Astrocyte (in vitro differentiated cells and primary cell): ENCODE data around the gene RBM20. TPM values are rescaled to one million over a fixed set of nuclear protein-coding genes. Genes with fewer than 3 reads are reported as not detected.

Source experiments
- DNase-seq: peaks from one replicate; pipeline ENCODE4 v3.0.0-alpha.2; 2010; ENCODE audit warnings: low read depth
- FAIRE-seq: peaks from 2 replicates; lab custom pipeline; 2011; peaks lifted over from hg19 to GRCh38; lab: Jason Lieb, UNC
- H2AFZ ChIP-seq: 2 replicates; pipeline ENCODE4 v1.6.0; 2012; ENCODE audit warnings: low read depth, low read length, inconsistent platforms
- H3K27ac ChIP-seq: 2 replicates; pipeline ENCODE4 v1.5.1; 2011; ENCODE audit warnings: low read depth, low read length, inconsistent platforms
- H3K27me3 ChIP-seq: 2 replicates; pipeline ENCODE4 v1.6.0; 2011; ENCODE audit warnings: low read length, inconsistent platforms; ENCODE audit not compliant: insufficient read depth
- H3K36me3 ChIP-seq: 2 replicates; pipeline ENCODE4 v1.5.1; 2011; ENCODE audit warnings: low read length, inconsistent platforms; ENCODE audit not compliant: insufficient read depth
- H3K4me1 ChIP-seq: 2 replicates; pipeline ENCODE4 v1.5.1; 2011; ENCODE audit warnings: low read length, inconsistent platforms; ENCODE audit not compliant: insufficient read depth
- H3K4me2 ChIP-seq: 2 replicates; pipeline ENCODE4 v1.6.0; 2012; ENCODE audit warnings: low read length, inconsistent platforms
- H3K4me3 ChIP-seq: 2 replicates; pipeline ENCODE4 v1.5.1; 2011; ENCODE audit warnings: low read depth, mild to moderate bottlenecking, low read length, inconsistent platforms; ENCODE audit not compliant: insufficient read depth
- H3K79me2 ChIP-seq: 2 replicates; pipeline ENCODE4 v1.6.0; 2012; ENCODE audit warnings: mild to moderate bottlenecking, low read length, inconsistent platforms; ENCODE audit not compliant: insufficient read depth
- H3K9ac ChIP-seq: 2 replicates; pipeline ENCODE4 v1.6.0; 2012; ENCODE audit warnings: mild to moderate bottlenecking, low read length, inconsistent platforms
- H3K9me3 ChIP-seq: 2 replicates; pipeline ENCODE4 v1.5.1; 2012; ENCODE audit warnings: low read depth, mild to moderate bottlenecking, low read length, inconsistent platforms; ENCODE audit not compliant: insufficient read depth
- H4K20me1 ChIP-seq: 2 replicates; pipeline ENCODE4 v1.6.0; 2012; ENCODE audit warnings: low read length, inconsistent platforms; ENCODE audit not compliant: insufficient read depth
- H3K27ac Mint-ChIP-seq: one replicate; pipeline ENCODE4 v1.8.0; 2021; ENCODE audit warnings: mild to moderate bottlenecking, mixed read lengths; ENCODE audit not compliant: unreplicated experiment
- H3K27me3 Mint-ChIP-seq: one replicate; pipeline ENCODE4 v1.8.0; 2021; ENCODE audit warnings: low read depth, mixed read lengths; ENCODE audit not compliant: unreplicated experiment
- H3K36me3 Mint-ChIP-seq: one replicate; pipeline ENCODE4 v1.8.0; 2021; ENCODE audit warnings: low read depth, mixed read lengths; ENCODE audit not compliant: unreplicated experiment
- H3K4me1 Mint-ChIP-seq: one replicate; pipeline ENCODE4 v1.8.0; 2021; ENCODE audit warnings: low read depth, mixed read lengths; ENCODE audit not compliant: unreplicated experiment
- H3K4me3 Mint-ChIP-seq: one replicate; pipeline ENCODE4 v1.8.0; 2021; ENCODE audit warnings: mild to moderate bottlenecking, moderate library complexity, mixed read lengths; ENCODE audit not compliant: unreplicated experiment
- H3K9me3 Mint-ChIP-seq: one replicate; pipeline ENCODE4 v1.8.0; 2021; ENCODE audit warnings: mild to moderate bottlenecking, mixed read lengths; ENCODE audit not compliant: unreplicated experiment
- EZH2 ChIP-seq: IDR thresholded peaks from 2 replicates; pipeline ENCODE4 v1.6.1; 2012; ENCODE audit warnings: mild to moderate bottlenecking, low read length, inconsistent platforms; ENCODE audit not compliant: insufficient read depth
- total RNA-seq: library from RNA; stranded (reverse); gene quantifications from 2 replicates; pipeline ENCODE4 v1.2.1, GENCODE V29; 2021
- TF ChIP-seq, protein P1 (sequence below): IDR thresholded peaks from 2 replicates; pipeline ENCODE4 v1.5.1; 2011; ENCODE audit warnings: low read depth, mild to moderate bottlenecking, inconsistent platforms, low read length, moderate library complexity; ENCODE audit not compliant: insufficient read depth

RBM20 gene
- total RNA-seq, 1 donor from 2014 or later: 1.5 TPM

DNA sequence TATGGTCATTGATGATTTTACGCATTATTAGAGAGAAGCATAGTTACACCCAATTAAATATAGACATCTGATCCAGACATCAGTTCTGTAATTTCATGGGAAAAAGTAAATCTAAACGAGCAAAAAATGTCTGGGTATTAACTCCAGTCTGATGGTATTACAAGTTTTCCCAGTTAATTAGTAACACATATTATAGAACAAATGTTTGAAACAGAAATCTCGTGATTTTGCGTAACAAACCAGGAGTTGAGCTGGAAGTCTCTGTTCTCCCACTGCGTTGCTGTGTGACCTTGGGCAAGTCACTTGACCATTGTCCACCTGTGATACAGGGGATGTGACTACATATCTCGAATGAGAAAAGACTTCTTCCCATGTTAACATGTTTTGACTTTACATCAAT, 43.3 kb downstream of the RBM20 start:
- no peak overlapping the region for H3K4me3 Mint-ChIP-seq
- H4K20me1 ChIP-seq: no peaks in the 10 kb centered on the region
- no peak overlapping the region for H3K27ac Mint-ChIP-seq
- H3K36me3 ChIP-seq: no peaks in the 10 kb centered on the region
- peaks cover 1% of the 10 kb centered on the region for H3K9me3 Mint-ChIP-seq
- no peak overlapping the region for H3K9ac ChIP-seq
- H3K36me3 Mint-ChIP-seq: no peaks in the 10 kb centered on the region
- no peak overlapping the region for H2AFZ ChIP-seq
- no peaks in the 10 kb centered on the region for H3K79me2 ChIP-seq
- H3K4me1 Mint-ChIP-seq: peaks cover 10% of the 10 kb centered on the region
- no peak for DNase-seq
- peaks cover 20% of the 10 kb centered on the region for H3K4me1 ChIP-seq
- H3K27ac ChIP-seq: no peak overlapping the region
- no peak overlapping the region for H3K4me2 ChIP-seq
- no peaks in the 10 kb centered on the region for H3K27me3 ChIP-seq
- no peak overlapping the region for H3K4me3 ChIP-seq
- no peak for FAIRE-seq
- H3K9me3 ChIP-seq: no peaks in the 10 kb centered on the region
- H3K27me3 Mint-ChIP-seq: no peaks in the 10 kb centered on the region
- no peak for TF ChIP-seq EZH2
- TF ChIP-seq, protein P1, sequence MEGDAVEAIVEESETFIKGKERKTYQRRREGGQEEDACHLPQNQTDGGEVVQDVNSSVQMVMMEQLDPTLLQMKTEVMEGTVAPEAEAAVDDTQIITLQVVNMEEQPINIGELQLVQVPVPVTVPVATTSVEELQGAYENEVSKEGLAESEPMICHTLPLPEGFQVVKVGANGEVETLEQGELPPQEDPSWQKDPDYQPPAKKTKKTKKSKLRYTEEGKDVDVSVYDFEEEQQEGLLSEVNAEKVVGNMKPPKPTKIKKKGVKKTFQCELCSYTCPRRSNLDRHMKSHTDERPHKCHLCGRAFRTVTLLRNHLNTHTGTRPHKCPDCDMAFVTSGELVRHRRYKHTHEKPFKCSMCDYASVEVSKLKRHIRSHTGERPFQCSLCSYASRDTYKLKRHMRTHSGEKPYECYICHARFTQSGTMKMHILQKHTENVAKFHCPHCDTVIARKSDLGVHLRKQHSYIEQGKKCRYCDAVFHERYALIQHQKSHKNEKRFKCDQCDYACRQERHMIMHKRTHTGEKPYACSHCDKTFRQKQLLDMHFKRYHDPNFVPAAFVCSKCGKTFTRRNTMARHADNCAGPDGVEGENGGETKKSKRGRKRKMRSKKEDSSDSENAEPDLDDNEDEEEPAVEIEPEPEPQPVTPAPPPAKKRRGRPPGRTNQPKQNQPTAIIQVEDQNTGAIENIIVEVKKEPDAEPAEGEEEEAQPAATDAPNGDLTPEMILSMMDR: no peak

DNA sequence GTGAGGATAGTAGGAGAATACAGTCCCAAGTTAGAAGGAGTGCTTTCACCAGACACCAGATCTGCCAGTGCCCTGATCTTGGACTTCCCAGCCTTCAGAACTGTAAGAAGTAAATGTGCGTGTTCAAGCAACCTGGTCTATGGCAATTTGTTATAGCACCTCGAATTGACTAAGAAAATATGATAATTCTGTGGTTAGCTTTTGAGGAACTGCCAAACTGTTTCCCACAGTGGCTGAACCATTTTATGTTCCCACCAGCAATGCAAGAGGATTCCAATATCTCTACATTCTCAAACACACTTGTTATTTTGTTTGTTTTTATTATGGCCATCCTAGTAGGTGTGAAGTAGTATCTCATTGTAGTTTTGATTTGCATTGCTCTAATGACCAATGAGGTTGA, 47.0 kb downstream of the RBM20 start:
- H2AFZ ChIP-seq: no peak overlapping the region
- TF ChIP-seq, protein P1: no peak
- no peak for TF ChIP-seq EZH2

DNA sequence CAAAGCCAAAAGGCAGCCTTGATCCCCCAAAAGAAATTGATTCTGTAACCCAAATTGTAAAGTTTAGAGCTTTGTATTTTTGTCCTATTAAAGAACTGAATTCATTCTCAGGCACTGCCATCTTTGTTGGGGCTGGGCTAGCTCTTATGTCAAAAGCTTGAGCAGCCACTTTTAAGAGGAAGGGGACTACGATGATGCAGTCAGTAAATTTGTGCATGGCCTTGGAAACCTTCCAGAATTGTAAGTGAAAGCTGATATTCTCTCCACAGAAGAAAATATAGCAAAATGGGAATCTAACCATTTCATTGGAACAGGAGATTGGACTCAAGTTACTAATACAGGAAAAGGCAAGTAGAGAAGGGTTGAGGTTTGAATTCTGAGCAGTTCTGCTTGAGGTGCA, 50.1 kb downstream of the RBM20 start:
- peaks cover 6% of the 10 kb centered on the region for H3K27me3 Mint-ChIP-seq
- no peak overlapping the region for H3K9ac ChIP-seq
- no peaks in the 10 kb centered on the region for H3K79me2 ChIP-seq
- no peak overlapping the region for H3K4me3 ChIP-seq
- no peak overlapping the region for H3K4me2 ChIP-seq
- no peak overlapping the region for H2AFZ ChIP-seq
- no peak for FAIRE-seq
- no peaks in the 10 kb centered on the region for H3K36me3 ChIP-seq
- H3K27ac Mint-ChIP-seq: no peak overlapping the region
- H3K4me1 Mint-ChIP-seq: peaks cover 8% of the 10 kb centered on the region
- H4K20me1 ChIP-seq: no peaks in the 10 kb centered on the region
- no peaks in the 10 kb centered on the region for H3K9me3 ChIP-seq
- H3K4me3 Mint-ChIP-seq: no peak overlapping the region
- H3K9me3 Mint-ChIP-seq: peaks cover 5% of the 10 kb centered on the region
- DNase-seq: no peak
- peaks cover 1% of the 10 kb centered on the region for H3K36me3 Mint-ChIP-seq
- no peak overlapping the region for H3K27ac ChIP-seq
- TF ChIP-seq, protein P1: no peak
- no peak for TF ChIP-seq EZH2
- no peaks in the 10 kb centered on the region for H3K27me3 ChIP-seq
- no peaks in the 10 kb centered on the region for H3K4me1 ChIP-seq

More for the DNA sequence above, 47.0 kb downstream of the RBM20 start:
- Mint-ChIP-seq H3K4me3 (no peak overlapping the region), H3K36me3 (no peaks in the 10 kb centered on the region), H3K27ac (no peak overlapping the region), H3K27me3 (no peaks in the 10 kb centered on the region), H3K9me3 (peaks cover 3% of the 10 kb centered on the region), H3K4me1 (peaks cover 10% of the 10 kb centered on the region)
- Histone ChIP-seq H3K9ac (no peak overlapping the region), H3K9me3 (no peaks in the 10 kb centered on the region), H3K79me2 (no peaks in the 10 kb centered on the region), H3K27me3 (no peaks in the 10 kb centered on the region), H3K27ac (no peak overlapping the region), H4K20me1 (no peaks in the 10 kb centered on the region), H3K4me2 (no peak overlapping the region), H3K4me3 (no peak overlapping the region), H3K4me1 (peaks cover 5% of the 10 kb centered on the region), H3K36me3 (no peaks in the 10 kb centered on the region)
- FAIRE-seq (no peak), DNase-seq (no peak)
